Mesenteric fat pad (tissue), 1 donor: ENCODE data around the gene MRPS7. TPM values are rescaled to one million over a fixed set of nuclear protein-coding genes. Genes with fewer than 3 reads are reported as not detected.
"Not testable (repeated sequence)": the region's sequence is repeated elsewhere in the genome, so short reads cannot be mapped to it uniquely, and the experiment has no call there.

Experiments
- DNase-seq: peaks from one replicate; pipeline ENCODE4 v3.0.0-alpha.2; 2020; ENCODE audit warnings: low spot score
- total RNA-seq: library from RNA; stranded (reverse); fragmentation: NEBNext Ultra II Directional; extraction: Animal tissue kit (Norgen Biotek cat#: 25700); gene quantifications from one replicate; pipeline ENCODE4 v1.2.1, GENCODE V29; 2021
- donor health status: DM: yes; HTN: yes; CAD: no.

The MRPS7 gene
- total RNA-seq, 1 donor from 2014 or later: 45.7 TPM

DNA sequence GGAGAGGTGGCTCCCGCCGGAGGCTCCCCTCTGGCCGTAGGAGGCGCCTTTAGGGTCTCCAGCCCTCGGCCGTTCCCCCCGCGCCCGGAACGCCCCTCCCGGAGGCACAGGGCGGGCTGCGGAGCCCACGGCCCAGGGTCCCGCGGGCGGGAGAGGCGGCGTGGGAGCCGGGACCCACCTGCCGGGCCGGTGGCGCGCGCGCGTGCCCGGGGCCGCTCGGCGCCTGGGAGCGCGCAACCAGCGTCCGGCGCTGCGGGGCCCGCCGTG lies 9.2 kb downstream of the MRPS7 start, which contains the start of gene MIF4GD:
Gene MIF4GD, minus strand, starts transcription at position 266 of the 267 bp plus-strand sequence. CDS start 1,036 bp downstream, outside the sequence.
- DNase-seq: no peak

DNA sequence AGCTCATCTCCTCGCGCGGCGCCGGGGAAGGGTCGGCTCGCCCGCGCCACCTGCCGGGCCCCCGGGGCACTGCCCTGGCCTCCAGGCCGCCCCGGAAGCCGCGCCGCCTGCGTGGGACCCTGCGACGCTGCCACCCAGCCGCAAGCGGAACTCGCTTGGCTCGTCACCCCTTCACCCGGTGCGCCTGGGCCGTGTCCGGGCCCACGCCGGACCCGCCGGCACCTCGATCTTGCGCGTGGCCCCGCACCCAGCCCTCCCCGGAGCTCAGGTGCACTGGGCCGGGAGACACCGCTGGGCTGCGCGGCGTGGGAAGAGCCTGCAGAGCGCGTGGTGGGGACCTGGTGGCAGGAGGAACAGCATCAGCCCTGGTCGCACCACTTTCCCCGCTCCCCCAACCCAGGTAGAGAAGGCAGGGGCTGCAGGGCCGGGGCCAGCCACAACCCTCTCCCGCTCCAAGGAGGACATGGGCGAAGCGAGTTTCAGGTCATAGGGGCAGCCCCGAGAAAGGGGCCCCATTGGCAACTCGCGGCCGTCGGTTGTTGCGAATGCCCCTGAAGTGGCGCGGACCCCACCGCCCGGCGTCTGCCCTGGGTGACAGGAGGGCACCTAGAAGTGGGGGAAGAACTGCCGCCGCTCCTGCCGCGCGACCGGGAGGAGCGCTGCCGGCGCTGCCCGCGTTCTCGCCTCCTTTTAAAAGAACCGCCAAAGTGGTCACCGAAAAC lies 9.7 kb downstream of the MRPS7 start:
- peak; percentile 95 for DNase-seq

DNA sequence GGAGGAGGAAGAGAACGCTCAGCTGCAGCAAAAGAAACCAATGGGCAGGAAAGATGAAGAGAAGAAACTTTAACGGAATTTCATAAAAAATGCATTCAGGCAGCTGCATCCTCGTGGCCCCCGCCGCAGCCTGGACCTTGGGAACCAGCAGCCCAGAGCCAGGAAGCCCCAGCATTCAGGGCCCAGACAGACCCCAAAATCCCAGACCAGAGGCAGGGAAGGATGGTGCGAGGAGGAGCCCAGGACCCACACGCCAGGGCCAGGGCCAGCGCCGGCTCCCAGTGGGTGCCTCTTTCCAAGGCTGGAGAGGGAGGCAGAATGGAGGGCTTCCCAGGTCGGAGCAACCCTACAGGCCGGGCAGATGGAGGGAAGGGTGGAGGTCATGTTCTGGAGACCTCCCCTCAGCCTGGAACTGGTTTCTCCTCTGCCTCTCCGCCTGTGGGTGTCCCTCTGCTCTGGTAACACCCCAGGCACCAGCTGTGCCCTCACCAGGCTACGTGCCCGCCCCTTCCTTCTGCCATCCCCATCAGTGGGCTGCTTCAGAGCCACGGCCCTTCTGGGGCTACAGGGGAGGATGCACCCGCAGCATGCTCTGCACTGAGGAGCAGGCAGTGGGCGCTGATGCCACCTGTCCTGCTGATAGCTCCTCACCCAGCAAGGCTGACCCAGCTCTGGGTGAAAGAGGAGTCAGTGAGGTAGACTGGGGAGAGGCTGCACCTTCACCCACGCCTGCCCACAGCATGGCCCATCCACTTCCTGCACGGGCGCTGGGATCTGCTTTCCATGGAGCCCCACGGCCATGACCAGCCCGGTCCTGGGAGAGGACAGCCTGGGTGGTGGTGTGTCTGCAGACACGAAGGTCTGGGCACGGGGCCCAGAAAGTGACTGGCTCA lies 10.5 kb downstream of the MRPS7 start:
- no peak for DNase-seq

DNA sequence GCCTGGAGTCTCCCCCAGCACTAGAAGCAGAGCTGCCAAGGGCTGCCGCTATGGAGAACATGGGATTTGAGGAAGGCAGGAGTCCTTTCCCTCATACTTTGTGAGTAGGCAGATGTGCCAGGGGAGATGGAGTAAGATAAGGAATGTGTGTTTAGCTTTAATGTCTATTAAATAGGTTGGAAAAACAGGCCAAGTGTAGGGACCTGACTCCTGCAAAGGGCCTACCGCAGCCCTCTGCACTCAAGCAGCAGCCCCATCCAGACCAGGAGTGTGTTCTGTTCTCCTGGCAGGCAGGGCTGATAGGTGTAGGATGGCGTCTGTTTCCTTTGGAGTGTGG lies 11.1 kb downstream of the MRPS7 start:
- DNase-seq: no peak

DNA sequence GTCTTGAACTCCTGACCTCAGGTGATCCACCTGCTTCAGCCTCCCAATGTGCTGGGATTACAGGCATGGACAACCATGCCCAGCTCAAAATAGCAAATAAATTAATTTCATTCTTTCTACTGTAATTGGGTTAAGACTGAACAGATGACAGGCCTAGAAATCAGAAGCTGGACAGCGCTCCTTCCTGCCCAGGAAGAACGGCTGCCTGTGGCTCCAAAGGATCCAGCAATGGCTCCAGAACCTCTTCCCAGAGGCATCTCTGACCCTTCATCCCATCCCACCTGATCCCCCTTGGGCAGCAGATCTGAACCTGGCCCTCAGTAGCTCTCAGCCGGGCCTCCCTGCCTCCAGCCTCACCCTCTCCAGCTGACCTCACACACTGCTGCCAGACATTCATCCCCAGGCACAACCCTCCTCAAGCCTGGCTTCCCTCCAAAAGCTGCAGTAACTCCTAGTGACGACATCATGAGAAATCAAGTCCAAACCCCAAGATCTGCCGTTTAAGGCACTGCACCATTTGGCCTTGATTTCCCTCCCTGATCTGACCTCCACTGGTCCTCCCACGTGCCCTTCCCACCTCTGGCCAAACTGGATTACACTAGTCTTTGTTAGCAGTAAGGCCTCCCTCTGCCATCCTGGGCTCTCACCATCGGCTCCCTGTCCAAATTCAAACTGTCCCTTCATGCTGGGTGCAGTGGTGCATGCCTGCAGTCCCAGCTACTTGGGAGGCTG lies 12.5 kb downstream of the MRPS7 start:
- no peak for DNase-seq

DNA sequence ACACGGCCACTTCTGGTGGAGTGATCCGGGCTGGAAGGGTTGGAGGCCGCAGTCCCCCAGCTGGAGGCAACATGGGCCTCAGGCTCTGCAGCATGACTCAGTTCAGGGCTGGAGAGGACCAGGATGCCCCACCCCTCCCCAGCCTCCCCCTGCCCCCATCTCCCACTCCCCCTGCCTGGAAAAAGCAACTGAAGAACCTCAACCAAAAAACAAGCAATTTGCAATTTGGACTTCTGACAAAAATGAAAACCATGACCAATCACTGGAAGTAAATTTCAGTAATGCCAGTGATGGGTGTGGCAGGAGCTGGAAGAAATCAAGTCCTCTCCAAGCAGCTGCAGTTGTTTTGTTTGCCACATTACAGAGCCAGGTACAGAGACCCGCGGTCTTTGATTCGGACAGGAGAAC lies 16.0 kb downstream of the MRPS7 start:
- DNase-seq: no peak

DNA sequence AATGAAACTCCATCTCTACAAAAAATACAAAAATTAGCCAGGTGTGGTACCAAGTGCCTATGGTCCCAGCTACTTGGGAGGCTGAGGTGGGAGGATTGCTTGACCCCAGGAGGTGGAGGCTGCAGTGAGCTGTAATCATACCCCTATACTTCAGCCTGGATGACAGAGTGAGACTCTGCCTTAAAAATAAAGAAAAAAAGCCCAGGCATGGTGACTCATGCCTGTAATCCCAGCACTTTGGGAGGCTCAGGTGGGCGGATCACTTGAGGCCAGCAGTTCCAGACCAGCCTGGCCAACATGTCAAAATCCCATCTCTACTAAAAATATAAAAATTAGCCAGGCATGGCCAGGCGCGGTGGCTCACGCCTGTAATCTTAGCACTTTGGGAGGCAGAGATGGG lies 18.5 kb downstream of the MRPS7 start:
- DNase-seq: not testable (repeated sequence)

DNA sequence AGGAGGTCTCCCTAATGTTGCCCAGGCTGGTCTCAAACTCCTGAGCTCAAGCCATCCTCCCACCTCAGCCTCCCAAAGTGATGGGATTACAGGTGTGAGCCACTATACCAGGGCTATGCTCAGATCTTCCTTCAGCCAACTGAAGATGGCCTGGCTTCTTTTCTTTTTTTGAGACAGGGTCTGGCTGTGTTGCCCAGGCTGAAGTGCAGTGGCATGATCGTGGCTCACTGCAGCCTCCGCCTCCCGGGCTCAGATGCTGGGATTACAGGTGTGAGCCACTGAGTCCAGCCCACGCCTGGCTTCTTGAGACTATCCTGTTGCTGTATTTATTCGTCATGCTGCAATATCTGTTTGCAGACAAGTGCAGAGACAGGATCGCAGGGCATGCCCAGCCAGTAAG lies 23.4 kb downstream of the MRPS7 start:
- no peak for DNase-seq

DNA sequence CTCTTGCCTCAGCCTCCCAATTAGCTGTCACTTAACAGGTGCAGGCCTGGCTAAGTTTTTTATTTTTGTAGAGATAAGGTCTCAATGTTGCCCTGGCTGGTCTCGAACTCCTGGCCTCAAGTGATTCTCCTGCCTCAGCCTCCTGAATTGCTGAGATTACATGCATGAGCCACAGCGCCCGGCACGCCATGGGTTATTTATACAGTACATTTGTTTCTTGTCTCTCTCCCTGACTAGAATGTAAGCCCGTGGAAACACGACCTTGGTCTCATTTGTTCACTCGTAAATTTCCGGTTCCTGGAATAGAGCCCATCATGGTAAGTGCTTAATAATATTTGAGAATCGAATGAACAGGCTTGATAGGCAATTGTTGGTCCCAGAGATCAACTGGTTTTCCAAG lies 25.5 kb downstream of the MRPS7 start:
- DNase-seq: no peak

DNA sequence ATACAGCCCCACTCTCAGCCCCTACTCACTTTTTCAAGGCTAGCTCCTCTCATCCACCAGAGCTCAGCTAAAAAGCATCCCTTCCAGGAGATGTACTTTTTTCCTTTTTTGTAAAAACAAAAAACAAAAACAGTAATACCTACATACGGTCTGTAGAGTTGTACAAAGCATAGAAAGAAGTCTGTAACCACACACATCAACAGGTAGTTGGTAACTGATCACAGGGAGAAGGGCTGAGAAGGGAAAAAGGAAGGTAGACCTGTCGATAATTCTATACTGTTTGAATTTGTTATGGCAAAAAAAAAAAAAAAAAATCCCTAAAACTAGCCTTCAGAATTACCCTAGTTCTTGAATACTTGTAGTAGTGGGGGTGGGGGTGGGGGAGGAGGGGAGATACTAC lies 26.7 kb downstream of the MRPS7 start:
- DNase-seq: no peak

DNA sequence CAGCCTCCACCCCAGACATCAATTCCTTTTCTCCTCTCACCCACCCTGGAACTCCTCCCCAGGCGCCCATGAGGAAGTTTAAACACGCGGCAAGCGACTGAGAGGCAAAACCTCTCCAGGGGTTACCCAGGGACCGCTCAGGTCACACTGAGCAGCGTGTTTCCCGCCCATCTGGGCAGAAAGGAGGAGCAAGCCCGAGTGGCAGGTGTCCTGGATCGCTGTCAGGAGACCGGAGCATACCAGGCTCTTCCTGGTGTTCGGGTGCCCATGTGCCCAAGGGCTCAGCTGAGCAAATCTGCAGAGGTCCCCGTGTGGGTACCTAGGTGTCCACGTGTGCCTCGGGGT lies 27.1 kb downstream of the MRPS7 start:
- no peak for DNase-seq

DNA sequence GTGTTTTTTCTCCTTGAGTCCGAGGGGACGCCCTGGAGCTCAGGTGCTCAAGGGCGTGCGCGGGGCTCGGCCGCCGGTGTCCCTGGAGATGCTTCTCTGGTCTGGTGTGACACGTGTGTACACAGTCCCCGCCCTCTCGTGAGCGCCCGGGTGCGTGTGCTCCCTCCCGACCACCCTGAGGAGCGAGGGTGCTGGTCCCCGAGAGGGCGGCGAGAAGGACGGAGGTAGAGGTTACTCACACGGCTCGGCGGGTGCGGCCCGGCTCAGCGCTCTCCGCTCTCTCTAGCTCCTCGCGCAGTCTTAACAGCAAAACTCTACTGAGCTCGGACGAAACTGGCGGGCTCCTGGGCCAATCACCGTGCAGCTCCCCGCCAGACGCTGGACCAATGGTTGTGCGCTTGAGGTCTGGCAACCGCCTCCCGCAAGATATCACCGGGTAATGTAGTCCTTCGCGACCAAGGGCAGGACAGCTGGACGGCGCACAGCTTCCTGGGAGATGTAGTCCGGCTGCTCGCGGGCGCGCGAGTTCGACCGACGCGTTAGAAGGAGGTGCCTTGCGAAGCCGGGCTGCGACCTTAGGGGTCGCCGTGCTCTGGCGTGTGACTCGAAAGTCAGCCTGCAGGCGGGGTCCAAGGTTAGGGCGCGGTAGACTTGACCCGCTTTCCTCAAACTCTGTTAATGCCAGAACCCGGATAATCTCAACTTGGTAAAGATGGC lies 27.6 kb downstream of the MRPS7 start, which contains the start of gene SLC25A19:
Gene SLC25A19, minus strand, starts transcription at position 319 of the 717 bp plus-strand sequence. CDS start 2,669 bp downstream, outside the sequence.
- peak; percentile 99 for DNase-seq

DNA sequence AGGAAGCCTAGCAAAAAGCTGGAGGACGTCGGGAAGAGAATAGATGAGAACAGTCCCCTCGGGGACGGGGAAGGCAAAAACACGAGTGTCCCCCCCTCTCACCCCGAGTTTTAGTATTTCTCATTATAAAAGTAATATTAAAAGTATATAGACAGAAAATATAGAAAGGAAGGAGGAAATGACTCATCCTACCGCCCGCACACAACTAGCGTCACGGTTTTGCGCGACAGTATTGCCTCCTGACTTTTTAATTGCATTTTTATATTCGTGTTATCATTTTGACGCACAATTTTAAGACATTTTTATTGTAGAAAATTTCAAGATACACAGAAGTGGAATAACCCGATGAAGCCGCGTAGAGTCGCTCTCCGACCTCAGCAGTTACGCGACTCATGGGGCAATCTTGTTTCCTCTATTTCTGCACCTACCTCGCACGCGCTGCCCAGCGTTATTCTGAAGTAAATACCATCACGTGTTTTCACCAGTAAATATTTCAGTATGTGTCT lies 28.2 kb downstream of the MRPS7 start:
- DNase-seq: no peak

DNA sequence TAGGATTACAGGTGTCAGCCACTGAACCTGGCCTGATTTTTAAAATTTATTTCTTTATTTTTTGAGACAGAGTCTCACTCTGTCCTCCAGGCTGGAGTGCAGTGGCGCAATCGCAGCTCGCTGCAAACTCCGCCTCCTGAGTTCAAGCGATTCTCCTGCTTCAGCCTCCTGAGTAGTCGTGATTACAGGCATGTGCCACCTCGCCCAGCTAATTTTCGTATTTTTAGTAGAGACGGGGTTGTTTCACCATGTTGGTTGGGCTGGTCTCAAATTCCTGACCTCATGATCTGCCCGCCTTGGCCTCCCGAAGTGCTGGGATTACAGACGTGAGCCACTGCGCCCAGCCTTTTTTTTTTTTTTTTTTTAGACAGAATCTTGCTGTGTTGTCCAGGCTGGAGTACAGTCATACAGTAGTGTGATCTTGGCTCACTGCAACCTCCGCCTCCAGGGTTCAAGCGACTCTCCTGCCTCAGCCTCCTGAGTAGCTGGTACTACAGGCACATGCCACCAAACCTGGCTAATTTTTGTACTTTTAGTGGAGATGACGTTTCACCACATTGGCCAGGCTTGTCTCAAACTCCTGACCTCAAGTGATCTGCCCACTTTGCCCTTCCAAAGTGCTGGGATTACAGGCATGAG lies 31.2 kb downstream of the MRPS7 start:
- DNase-seq: not testable (repeated sequence)

DNA sequence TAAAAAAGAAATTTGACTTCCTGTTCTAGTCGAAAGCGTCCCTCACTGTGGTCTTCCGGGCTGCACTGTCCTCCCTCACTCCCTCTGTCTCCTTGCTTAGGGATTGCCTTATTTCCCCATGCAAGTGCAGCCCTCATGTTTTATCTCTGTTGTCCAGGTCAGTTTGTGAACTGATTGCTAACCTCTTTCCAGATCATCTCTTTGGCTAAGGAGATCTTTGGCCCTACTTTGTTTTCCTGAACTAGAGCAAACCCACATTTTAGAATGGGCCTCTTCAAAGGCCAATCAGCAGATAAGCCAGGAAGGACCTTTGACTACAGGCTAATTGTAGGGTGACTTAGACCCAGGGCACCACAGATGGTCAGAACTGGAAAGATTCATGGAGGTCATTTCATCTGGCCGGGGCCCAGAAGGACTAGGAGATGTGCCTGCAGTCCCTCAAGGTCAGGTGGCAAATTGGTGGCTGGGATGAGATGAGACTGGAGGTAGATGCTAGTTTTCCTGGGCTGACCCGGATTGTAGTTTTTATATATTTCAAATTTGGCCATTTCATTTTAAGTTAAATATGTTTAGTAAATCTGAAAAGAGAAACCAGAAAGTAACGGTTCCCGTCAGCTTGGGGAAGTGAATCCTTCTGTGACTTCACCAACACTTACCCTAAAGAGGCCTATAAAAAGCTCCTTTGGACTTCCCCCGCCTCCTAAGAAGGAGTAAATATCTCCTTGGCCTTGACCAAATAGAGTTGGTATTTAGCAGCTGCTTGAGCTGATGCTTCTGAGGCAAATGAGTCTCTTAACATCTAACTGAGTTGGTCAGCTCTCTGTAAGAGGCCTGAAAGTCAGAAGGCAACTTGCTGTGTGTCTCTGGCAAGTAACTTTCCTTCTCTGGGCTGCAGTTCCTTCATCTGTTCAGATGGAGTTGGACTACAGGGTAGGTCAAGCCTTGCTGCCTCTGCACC lies 33.8 kb downstream of the MRPS7 start:
- no peak for DNase-seq

DNA sequence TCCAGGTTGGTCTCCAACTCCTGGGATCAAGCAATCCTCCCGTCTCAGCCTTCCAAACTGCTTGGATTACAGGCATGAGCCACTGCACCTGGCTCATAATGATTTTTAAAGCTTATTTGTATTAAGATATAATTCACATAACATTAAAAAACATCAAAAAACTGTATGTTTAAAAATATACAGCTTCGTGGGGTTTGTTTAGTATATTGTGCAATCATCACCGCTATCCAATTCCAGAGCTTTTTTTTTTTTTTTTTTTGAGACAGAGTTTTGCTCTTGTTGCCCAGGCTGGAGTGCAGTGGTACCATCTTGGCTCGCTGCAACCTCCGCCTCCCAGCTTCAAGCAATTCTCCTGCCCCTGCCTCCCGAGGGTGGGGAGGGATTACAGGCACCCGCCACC lies 38.6 kb downstream of the MRPS7 start:
- DNase-seq: no peak

DNA sequence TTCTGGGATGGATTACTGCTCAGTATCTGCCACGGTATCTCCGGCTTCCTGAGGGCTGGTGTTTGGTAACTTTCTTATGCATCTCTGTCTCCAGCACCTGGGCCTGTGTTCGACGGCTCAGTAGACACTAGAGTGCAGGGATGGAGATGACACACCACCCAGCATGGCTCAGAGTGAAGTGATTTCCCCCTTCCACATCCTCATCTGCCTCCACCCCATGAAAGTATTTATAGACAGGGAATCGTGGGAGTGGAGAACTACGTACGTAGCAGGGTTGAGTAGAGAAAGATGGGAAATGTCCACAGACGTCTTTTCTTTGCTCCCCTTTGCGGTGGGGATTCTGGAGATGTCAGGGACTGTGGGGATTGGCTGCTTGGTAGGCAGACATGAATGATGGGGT lies 39.4 kb downstream of the MRPS7 start:
- DNase-seq: no peak

DNA sequence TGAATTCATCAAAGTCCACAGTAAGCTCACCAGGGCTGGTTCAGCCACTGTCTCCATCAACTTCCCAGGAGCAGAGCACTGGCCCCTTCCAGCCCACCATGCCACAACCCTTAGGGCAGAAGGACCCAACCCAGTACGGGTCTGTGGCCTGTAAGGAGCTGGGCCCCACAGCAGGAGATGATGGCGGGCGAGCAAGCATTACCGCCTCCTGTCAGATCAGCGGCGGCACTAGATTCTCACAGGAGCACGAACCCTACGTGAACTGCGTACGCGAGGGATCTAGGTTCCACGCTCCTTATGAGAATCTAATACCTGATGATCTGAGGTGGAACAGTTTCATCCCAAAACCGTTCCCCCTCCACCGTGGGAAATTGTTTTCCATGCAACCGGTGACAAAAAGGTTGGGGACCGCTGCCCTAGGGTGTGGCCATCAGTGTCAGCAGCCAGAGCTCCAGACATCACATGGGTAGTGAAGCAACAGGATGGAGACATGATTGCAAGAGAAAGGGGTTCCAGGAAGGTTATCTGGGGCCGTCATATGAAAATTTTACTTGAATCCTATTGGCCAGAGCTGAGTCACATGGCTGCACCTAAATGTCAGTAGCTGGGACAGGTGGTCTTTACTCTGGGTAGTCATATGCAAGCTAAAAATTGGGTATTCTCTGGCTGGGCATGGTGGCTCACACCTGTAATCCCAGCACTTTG lies 40.0 kb downstream of the MRPS7 start:
- no peak for DNase-seq
